ENCODE measurements around the gene PAK6.

- TF ChIP-seq POLR2A (IDR thresholded peaks at IDR 0.05; ENCODE audit: low read depth, low read length) (no peak), TAF1 (IDR thresholded peaks at IDR 0.05; ENCODE audit: low read depth, low read length) (no peak), SPI1 (IDR thresholded peaks at IDR 0.05; ENCODE audit: low read depth, low read length) (no peak)
Measured at GRCh38 chr15:40238532-40239403, at the start of gene PAK6.

All from GM12891 (cell line).